GM21367 (cell line): ENCODE results near the gene ADAM33.

Experiments
- ATAC-seq: cut with Tn5 transposase; IDR thresholded peaks from one replicate; pipeline ENCODE4 v1.9.1; 2021; ENCODE audit not compliant: unreplicated experiment

The ADAM33 gene

GRCh38 chr20:3707508-3707899, 25.7 kb upstream of the ADAM33 start:
- no peak for ATAC-seq

GRCh38 chr20:3706774-3707507, 25.1 kb upstream of the ADAM33 start:
- ATAC-seq = no peak

DNA sequence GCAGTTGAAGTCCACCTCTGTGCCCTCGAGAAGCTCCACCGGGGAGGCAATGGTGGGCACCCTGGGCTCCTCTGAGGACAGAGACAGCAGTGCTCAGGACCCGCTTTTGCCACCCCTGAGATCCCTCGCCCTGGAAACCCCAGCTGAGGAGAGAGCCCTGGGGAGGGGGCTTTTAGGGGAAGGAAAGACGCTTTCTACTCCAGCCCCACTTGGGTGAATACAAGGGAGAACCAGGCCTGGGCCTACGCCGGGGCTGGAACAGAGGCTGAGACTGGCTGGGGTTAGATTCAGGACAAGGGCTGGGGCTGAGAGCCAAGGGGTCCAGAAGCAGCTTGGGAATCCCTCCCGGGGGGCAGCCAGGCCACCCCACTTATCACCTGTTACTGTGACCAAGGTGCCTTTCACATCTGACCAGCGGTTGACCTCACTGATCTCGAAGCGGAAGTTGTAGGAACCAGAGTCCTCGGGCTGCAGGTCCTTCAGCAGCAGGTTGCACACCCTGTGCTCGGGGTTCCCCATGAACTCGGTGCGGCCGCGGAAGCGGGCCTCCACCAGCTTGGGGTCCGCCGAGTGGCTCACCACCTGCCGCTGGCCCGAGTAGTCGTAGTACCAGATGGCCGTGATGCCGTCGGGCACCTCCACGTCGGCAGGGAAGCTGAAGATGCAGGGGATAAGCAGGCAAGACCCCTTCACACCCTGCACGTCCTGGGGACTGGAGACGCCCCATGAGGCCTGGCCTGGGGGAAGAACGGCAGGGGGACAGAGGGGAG, 24.3 kb upstream of the ADAM33 start:
- no peak for ATAC-seq

- no peak for ATAC-seq
These were observed 23.7 kb upstream of the ADAM33 start for GRCh38 chr20:3705491-3705969.

GRCh38 chr20:3704087-3704486, 22.3 kb upstream of the ADAM33 start:
- no peak for ATAC-seq

DNA sequence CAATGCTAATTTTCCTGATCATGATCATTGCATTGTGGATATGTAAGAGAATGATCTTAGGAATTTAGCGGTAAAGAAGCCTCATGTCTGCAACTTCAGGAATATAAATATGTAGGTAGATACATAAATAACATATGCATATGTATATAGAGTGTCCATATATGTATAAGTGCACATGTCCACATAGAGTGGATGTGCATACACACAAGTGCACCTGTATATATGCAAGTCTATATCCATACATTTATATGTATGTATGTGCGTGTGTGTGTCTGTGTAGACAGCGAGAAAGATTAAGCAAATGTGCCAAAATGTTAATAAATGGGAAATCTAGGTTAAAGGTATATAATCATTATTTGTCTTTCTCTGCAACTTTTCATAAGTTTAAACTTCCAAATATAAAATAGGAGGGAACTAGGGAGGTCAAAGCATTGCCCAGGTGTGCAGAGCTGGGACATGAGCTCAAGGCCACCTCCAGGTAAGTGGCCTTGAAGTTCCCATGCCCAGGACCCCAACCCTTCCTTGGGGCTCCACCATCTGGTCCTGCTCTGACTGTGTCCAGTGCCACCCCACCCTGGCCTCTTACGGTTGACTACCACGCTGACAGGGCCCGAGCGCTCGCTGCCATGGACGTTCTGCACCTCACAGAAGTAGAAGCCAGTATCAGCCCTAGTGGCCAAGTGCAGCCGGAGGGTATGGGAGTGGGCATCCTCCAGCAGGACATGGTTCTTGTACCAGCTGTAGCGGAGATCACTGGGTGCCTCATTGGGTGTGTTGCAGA, 21.0 kb upstream of the ADAM33 start:
- no peak for ATAC-seq

- no peak for ATAC-seq
These were observed 19.5 kb upstream of the ADAM33 start for GRCh38 chr20:3701061-3701998.

- ATAC-seq = no peak
These were observed 17.2 kb upstream of the ADAM33 start for GRCh38 chr20:3699037-3699436.

DNA sequence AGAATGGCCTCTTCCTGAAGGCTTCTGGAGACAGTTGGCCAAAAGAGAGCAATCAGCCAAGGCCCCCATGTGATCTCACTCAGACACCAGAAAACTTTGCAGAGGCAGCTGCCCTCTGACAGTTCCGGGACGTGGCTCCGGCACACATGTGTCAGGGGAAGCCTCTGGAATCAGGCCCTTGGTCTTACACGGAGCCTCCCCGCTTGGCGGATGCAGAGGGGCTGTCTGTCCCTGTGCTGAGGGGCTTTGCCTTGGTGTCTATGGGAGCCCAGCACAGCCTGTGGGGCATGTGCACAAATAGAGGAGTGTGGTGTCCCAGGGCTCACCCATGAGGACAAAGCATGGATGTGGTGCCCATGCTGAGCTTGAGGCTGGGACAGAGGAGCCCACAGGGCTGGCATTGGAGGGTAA, 16.8 kb upstream of the ADAM33 start:
- ATAC-seq = no peak

DNA sequence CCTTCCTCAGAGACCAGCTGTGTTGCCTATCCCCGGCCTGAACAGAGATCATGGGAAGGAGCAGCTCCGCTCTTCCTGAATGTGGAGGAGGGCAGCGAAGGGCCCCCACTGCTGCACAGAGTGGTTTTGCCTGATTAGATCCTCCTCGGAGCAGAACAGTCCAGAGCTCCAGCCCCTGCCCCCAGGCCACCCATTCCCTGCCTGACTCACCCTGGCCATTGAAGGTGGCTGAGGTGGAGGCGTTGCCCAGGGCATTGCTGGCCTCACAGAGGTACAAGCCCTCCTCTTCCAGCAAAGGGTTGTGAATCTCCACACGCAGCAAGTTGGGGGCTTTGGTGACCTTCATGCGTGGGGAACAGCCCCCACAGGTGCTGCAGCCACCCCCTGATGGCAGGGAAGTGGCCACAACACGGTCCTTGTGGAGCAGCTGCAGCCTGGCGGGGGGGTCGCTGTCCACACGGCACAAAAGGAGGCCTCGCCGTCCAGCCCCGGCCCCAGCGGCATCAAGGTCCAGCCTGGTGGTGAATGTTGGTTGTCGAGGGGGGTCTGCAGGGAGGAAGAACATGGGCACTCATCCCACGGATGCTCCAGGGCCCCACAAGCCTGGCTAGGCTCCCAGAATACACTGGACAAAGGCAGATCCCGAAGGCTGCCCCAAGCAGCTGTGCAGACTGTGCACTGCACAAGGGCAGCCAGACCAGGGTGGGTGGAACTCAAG, 15.9 kb upstream of the ADAM33 start:
- ATAC-seq = no peak

GRCh38 chr20:3696745-3697587, 15.2 kb upstream of the ADAM33 start:
- ATAC-seq = no peak

DNA sequence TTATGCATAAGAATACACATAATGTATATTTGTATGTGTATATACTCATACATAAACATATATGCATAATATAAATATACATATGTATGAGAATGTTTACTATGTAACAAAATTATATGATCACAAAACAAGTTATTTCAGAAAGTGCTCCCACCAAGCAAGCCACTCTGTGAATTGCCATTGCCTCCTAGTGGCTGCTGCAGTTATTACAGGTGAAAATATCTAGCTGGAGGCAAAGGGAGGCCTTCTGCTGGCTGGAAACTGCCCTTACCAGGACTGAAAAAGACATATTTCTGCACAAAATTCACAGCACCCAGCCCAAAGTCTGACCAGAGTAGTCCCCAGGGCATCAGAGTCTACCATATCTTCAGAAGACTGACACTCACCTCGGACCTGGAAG, 14.4 kb upstream of the ADAM33 start:
- no peak for ATAC-seq

DNA sequence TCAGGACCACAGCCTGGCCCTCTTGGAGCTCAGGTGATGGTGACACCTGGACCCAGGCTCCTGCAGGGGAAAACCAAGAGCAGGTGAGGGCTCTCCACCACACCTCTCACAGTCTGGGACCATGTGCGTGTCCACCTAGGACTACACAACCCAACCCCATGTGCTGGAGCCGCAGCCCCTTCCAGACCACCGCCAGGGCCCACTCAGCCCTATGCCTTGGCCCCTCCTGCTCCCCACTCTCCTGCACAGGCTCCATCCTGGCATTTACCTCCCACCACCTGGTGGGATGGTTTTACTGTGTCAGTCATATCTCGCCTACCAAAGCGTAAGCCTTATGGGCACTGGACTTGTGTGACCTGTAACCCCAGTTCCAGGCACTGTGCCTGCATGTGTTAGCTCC, 13.1 kb upstream of the ADAM33 start:
- no peak for ATAC-seq

DNA sequence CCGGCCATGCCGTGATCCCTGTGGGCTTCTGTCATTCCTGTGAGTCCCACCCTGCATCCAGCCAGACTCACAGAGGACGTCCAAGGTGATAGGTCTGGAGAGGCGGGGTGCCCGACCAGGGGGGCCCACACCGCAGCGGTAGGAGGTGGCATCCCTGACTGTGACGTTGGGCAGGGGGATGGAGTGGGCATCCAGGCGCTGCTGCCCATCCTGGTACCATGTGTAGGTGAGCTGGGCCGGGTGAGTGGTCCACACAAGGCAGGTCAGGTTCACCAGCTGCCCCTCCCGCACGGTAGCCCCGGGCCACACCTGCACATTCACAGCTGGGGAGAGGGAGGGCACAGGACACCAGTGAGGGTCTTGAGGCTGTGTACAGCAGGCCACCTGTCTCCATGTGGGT, 11.6 kb upstream of the ADAM33 start:
- no peak for ATAC-seq

DNA sequence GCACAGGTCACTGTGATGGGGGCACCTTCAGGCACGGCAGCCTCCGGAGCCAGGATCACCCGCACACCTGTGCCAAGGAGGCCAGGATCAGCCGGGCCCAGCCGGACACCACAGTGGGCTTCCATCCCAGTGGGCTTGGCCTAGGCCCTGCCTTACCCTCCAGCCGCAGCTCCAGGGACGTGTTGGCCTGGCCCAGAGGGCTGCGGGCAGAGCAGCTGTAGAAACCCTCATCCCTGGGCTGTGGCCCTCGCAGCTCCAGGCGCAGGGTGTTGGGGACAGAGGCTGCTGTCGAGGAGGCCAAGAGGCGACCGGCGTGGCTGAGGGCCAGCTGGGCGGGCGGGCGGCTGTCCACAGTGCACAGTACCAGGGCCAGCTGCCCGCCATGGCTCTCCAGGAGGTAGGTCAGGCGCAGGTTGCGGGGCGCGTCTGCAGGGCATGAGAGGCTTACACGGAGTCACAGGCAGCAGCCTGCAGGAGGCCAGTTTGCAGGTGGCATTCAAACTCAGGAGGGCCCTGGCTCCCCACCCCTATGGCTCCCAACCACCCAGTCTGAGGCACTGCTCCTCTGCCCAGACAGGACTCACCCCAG, 11.0 kb upstream of the ADAM33 start:
- ATAC-seq = no peak

DNA sequence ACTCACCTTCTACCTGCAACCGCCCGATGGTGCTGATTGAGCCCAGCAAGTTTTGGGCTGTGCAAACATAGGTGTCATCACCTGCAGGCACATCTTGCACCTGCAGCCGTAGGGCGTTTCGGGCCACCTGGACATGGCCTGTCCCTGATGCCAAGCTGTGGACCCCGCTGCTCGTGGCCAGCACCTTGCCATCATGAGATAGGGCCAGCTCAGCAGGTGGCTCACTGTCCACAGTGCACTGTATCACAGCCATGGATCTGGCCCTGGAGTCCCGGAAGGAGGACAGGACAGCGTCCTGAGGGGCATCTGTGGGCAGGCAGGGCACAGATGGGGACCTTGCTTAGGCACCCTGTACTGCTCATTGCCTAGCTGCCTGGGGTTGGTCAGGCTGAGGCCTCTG, 10.1 kb upstream of the ADAM33 start:
- ATAC-seq = no peak

GRCh38 chr20:3691306-3691705, 9.5 kb upstream of the ADAM33 start:
- ATAC-seq = no peak

GRCh38 chr20:3690413-3690812, 8.6 kb upstream of the ADAM33 start:
- ATAC-seq = no peak

- no peak for ATAC-seq
These were observed 8.2 kb upstream of the ADAM33 start for GRCh38 chr20:3689978-3690377.
